Transverse colon (tissue), 4 donors: ENCODE measurements around the gene RIMS3. TPM values are rescaled to one million over a fixed set of nuclear protein-coding genes. Genes with fewer than 3 reads are reported as not detected.

ENCODE experiments used
- DNase-seq: peaks from one replicate; pipeline ENCODE4 v3.0.0-alpha.2; 2019
- H3K27ac ChIP-seq, 4 donors: fragments of 200-600 bp; sonication (generic); 2 replicates each; pipeline ENCODE4 v1.5.1; 2016 to 2018; ENCODE audit warnings: inconsistent platforms in 4 of 4
- H3K27me3 ChIP-seq: fragments of 200-600 bp; sonication (generic); 2 replicates; pipeline ENCODE4 v1.5.1; 2017; ENCODE audit warnings: inconsistent platforms
- H3K36me3 ChIP-seq, 4 donors: fragments of 200-600 bp; sonication (generic); 2 replicates each; pipeline ENCODE4 v1.5.1; 2017 to 2019; ENCODE audit warnings: inconsistent platforms in 4 of 4
- H3K4me1 ChIP-seq, 4 donors: fragments of 200-600 bp; sonication (generic); 2 replicates each; pipeline ENCODE4 v1.5.1; 2017 to 2020; ENCODE audit warnings: inconsistent platforms in 4 of 4
- H3K4me3 ChIP-seq, 4 donors: fragments of 200-600 bp; sonication (generic); 1 replicate in 1 of 4; 2 replicates in 3 of 4; pipeline versions ENCODE4 v1.5.1 to v1.6.1; 2017 to 2019; ENCODE audit warnings: inconsistent platforms in 4 of 4
- H3K9me3 ChIP-seq, 2 donors: fragments of 200-600 bp; sonication (generic); 2 replicates each; pipeline ENCODE4 v1.5.1; 2017 to 2019; ENCODE audit warnings: inconsistent platforms in 2 of 2
- EP300 ChIP-seq: sonication (generic); formaldehyde crosslinking; IDR thresholded peaks from one replicate; pipeline ENCODE4 v1.6.1; 2017; ENCODE audit warnings: antibody characterized with exemption, low read depth
- POLR2A ChIP-seq: fragments of 450-650 bp; IDR thresholded peaks from one replicate; pipeline ENCODE4 v1.6.1; 2016; ENCODE audit warnings: antibody characterized with exemption, mild to moderate bottlenecking, moderate library complexity
- POLR2AphosphoS5 ChIP-seq, 3 donors: sonication (generic); formaldehyde crosslinking; IDR thresholded peaks; one replicate each; pipeline ENCODE4 v1.6.1; 2016; ENCODE audit warnings: antibody characterized with exemption in 3 of 3
- WGBS, 2 donors: methylation state at CpG; one replicate each; pipeline ENCODE4 v1.1.5; 2018; ENCODE audit warnings: low coverage in 1 of 2; 5-methylcytosine and 5-hydroxymethylcytosine counted together
- in situ Hi-C, 4 donors: fragments of 200-750 bp; cut with MboI; loops; one replicate each; pipeline versions ENCODE4 v1.15.0 to v1.15.1; 2017; ENCODE audit warnings: low sequenced_read_pairs in 3 of 4, low pct_ligation_motif_present in 1 of 4, low pct_unique_long_range_greater_than_20kb in 1 of 4
- intact Hi-C: fragments of 100-400 bp; cut with DNase I; formaldehyde crosslinking; loops from one replicate; pipeline ENCODE4 v1.15.1; 2023; ENCODE audit warnings: low total_unique reads
- total RNA-seq, 4 donors: library from RNA; depleted of rRNA; stranded (reverse); fragments of >200 nt; gene quantifications; one replicate each; pipeline ENCODE4 v1.1.0, GENCODE V29; 2016
- TF ChIP-seq, protein P1 (sequence below), 5 experiments: fragments of 200-600 bp in 3 of 5; fragments of 450-650 bp in 2 of 5; sonication (generic) in 3 of 5; IDR thresholded peaks; 1 replicate in 2 of 5; 2 replicates in 3 of 5; pipeline ENCODE4 v1.5.1; 2016 to 2017; ENCODE audit warnings: antibody characterized with exemption in 5 of 5, inconsistent platforms in 3 of 5, mild to moderate bottlenecking in 2 of 5, moderate library complexity in 1 of 5

Gene RIMS3
- total RNA-seq, 4 donors from 2014 or later: 1.9 to 14.7 (median 5.4) TPM

DNA sequence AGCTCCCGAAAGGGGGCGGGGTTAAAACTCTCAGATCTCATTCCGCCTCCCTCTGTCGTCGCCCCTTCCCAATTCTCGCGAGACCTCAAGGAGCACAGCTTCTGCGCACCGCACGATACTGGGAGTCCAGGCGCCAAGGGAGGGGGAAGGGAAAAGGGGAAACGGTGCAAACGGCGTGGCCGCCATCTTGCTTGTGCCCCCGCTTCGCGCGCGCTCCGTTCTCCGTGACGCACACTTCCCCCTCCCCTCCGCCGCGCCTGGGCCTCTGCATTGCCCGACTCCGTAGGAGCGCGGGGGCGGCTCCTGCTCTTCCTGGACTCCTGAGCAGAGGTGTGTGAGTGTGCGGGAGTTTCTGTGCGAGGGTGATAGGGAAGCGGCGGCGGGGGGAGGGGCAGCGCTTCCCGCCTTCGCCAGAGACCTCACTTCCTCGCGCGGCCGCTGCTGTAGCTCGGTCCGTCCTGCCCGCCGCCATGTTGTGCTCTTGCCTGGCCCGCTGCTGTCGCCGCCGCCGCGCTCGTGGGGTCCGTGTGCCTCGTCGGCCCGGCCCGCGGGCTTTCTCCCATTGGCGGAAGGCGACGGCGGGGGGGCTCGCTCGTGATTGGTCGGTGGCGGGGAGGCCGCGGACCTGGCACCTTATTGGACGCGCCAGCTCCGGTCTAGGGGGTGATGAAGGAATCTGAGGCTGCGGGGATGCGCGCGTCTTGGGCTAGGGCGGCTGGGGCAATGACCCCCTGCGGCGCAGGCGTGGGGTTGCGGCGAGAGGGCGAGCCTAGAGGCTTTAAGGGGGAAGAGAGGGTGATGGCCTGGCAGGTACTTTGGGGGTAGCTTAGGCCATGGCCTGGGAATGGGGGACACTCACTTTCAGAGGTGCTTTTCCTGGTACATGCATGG lies 26.3 kb upstream of the RIMS3 start, which contains the start of gene NFYC:
TSS of gene NFYC (plus strand) at position 167 of the 891 bp plus-strand sequence. CDS start 47,140 bp downstream, outside the sequence.
- peak; percentile 98 for DNase-seq
- Histone ChIP-seq H3K27ac (peak within 1 kb of the TSS; percentile 97 to 99 (median 98)), H3K4me3 (peak within 1 kb of the TSS; percentile 72 to 84 (median 78)), H3K27me3 (no peaks in the 10 kb centered on the region), H3K4me1 (peaks cover 0 to 53% (median 20%) of the 10 kb centered on the region in 4 donors), H3K36me3 (no peaks in the 10 kb centered on the region), H3K9me3 (no peaks in the 10 kb centered on the region)
- WGBS, 2 donors: 1% methylated on average over 83 of the region's 84 CpGs; no CpG with 5 or more reads in 1 of the 2 donors
- in situ Hi-C loops (no loop called here), intact Hi-C loops (no loop called here)
- TF ChIP-seq, protein P1, sequence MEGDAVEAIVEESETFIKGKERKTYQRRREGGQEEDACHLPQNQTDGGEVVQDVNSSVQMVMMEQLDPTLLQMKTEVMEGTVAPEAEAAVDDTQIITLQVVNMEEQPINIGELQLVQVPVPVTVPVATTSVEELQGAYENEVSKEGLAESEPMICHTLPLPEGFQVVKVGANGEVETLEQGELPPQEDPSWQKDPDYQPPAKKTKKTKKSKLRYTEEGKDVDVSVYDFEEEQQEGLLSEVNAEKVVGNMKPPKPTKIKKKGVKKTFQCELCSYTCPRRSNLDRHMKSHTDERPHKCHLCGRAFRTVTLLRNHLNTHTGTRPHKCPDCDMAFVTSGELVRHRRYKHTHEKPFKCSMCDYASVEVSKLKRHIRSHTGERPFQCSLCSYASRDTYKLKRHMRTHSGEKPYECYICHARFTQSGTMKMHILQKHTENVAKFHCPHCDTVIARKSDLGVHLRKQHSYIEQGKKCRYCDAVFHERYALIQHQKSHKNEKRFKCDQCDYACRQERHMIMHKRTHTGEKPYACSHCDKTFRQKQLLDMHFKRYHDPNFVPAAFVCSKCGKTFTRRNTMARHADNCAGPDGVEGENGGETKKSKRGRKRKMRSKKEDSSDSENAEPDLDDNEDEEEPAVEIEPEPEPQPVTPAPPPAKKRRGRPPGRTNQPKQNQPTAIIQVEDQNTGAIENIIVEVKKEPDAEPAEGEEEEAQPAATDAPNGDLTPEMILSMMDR (IDR thresholded peaks at IDR 0.05): peak in 1 of 5 experiments; percentile 25
- TF ChIP-seq POLR2AphosphoS5 (IDR thresholded peaks at IDR 0.05) (peak; percentile 89 to 97 (median 97)), EP300 (no peak), POLR2A (peak; percentile 95)

DNA sequence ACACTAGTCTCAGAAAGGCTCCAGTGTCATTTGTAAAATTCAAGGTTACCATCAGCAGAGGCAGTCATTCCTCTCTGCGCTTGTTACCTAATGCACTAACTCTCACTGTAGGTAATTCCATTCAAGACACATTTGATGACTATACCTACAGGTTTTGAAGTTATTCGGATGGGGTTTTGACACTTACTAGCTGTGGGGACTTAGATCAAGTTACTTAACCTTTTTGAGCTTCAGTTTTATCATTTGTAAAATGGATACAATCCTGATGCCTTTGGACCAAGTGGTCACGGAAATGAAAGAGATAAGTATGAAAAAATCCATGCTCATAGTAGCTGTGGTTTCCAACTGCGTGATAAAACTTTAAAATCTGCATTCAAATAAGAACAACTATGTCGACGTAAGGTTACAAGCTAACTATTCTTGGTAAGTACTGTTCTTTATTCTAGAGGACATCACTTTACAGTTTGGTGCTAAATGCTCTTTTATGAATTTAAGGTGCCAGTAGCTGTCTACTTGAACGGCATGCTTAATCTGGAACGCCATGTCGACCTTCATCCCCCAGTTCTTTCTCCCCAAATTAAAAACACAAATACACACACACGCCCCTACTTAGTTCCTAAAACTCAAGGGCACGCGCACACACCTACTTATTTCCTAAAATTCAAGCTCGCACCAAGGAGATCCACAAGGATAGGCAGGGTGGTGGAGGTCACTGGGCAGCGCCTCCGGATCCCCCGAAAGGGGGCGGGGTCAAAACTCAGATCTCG lies 25.5 kb upstream of the RIMS3 start:
- WGBS, 2 donors: 17% methylated on average over 11 to 18 of the region's 18 CpGs
- intact Hi-C loops: no loop called here
- peak overlapping the region; percentile 97 to 99 (median 98) for H3K27ac ChIP-seq
- in situ Hi-C loops: no loop called here
- peak overlapping the region; percentile 11 to 84 (median 76) for H3K4me3 ChIP-seq
- peaks cover 0 to 6% (median 0%) of the 10 kb centered on the region in 4 donors for H3K36me3 ChIP-seq
- H3K4me1 ChIP-seq: peaks cover 0 to 45% (median 20%) of the 10 kb centered on the region in 4 donors
- no peaks in the 10 kb centered on the region for H3K9me3 ChIP-seq
- no peaks in the 10 kb centered on the region for H3K27me3 ChIP-seq
- peak in 2 of 3 donors; percentile 11 to 22 for TF ChIP-seq POLR2AphosphoS5 (IDR thresholded peaks at IDR 0.05)
- TF ChIP-seq, protein P1 (IDR thresholded peaks at IDR 0.05): no peak
- DNase-seq: no peak

DNA sequence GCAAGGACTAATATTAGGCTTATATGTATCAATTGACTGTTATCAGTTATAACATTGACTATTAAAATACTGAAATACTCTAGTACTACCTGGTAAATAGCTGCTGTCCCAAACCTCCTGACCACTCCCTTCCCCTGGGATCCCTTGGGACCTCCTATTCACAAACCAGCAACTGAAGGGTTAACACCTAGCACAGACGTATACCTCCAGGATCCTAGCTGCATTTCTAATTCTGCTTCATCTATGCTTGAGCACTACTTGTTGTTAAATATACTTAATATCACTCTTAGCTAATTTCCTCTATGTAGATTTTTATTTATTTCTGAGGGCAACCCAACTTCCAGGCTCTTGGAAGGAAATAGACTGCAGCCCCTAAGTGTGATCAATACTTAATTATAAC lies 24.3 kb upstream of the RIMS3 start:
- in situ Hi-C loops: no loop called here
- TF ChIP-seq POLR2A (no peak), EP300 (no peak), POLR2AphosphoS5 (IDR thresholded peaks at IDR 0.05) (no peak)
- TF ChIP-seq, protein P1 (IDR thresholded peaks at IDR 0.05): no peak
- Histone ChIP-seq H3K27ac (peak overlapping the region in 1 of 4 donors; percentile 5), H3K4me1 (peaks cover 0 to 37% (median 20%) of the 10 kb centered on the region in 4 donors), H3K36me3 (peaks cover 0 to 6% (median 0%) of the 10 kb centered on the region in 4 donors), H3K27me3 (no peaks in the 10 kb centered on the region), H3K9me3 (no peaks in the 10 kb centered on the region), H3K4me3 (no peak overlapping the region)
- intact Hi-C loops: no loop called here
- DNase-seq: no peak
- WGBS, 2 donors: 13 to 30% methylated on average over 1 of the region's 1 CpG

DNA sequence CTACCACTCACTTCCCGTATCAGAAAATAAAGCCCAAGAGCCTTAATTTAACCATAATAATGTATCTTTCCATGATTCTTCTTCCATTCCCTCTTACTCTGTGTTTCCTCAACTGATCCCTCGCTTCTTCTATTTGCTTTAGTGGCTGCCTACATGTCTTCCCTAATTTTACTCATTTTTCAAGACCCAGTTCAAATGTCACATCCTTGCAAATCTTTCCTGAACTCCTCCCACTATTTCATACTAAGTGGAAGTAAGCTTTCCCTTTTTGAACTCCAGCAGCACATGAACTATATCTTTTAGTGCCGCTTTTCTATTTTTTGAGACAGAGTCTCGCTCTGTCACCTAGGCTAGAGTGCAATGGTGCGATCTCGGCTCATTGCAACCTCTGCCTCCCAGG lies 22.2 kb upstream of the RIMS3 start:
- WGBS, 2 donors: 97% methylated on average over 3 to 6 of the region's 6 CpGs
- Histone ChIP-seq H3K27me3 (no peaks in the 10 kb centered on the region), H3K27ac (no peak overlapping the region), H3K4me1 (peaks cover 0 to 16% (median 8%) of the 10 kb centered on the region in 4 donors), H3K36me3 (peaks cover 0 to 6% (median 0%) of the 10 kb centered on the region in 4 donors), H3K4me3 (no peak overlapping the region), H3K9me3 (no peaks in the 10 kb centered on the region)
- in situ Hi-C loops (no loop called here), intact Hi-C loops (no loop called here)
- DNase-seq: no peak
- no peak for TF ChIP-seq POLR2A
- no peak for TF ChIP-seq EP300
- no peak for TF ChIP-seq POLR2AphosphoS5 (IDR thresholded peaks at IDR 0.05)
- TF ChIP-seq, protein P1 (IDR thresholded peaks at IDR 0.05): no peak
